ENCODE data around the gene TRIL. TPM values are rescaled to one million over a fixed set of nuclear protein-coding genes. Genes with fewer than 3 reads are reported as not detected.

TRIL gene
- polyA plus RNA-seq, 1 donor from 2014 or later = 1.4 TPM

DNA sequence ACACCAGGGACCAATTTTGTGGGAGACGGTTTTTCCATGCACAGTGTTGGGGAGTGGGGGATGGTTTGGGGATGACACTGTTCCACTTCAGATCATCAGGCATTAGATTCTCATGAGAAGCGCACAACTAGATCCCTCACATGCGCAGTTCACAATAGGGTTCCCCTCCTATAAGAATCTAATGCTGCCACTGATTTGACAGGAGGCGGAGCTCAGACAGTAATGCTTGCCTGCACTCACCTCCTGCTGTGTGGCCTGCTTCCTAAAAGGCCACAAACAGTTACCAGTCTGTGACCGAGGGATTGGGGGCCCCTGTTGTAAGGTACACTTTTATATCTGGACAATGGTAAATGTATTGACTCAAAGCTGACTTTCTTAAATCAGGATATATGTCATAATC is 45.6 kb upstream of the TRIL start:
- TF ChIP-seq TAF1 (IDR thresholded peaks at IDR 0.05; ENCODE audit: low read depth) (no peak), EP300 (conservative IDR thresholded peaks at IDR 0.05; ENCODE audit: poor library complexity, severe bottlenecking) (no peak), MXI1 (conservative IDR thresholded peaks at IDR 0.05; ENCODE audit: poor library complexity, severe bottlenecking) (no peak), EZH2 (IDR thresholded peaks at IDR 0.05; ENCODE audit: borderline replicate concordance, insufficient read depth, low read length, poor library complexity, severe bottlenecking) (no peak), RAD21 (conservative IDR thresholded peaks at IDR 0.05) (no peak), REST (IDR thresholded peaks at IDR 0.05; ENCODE audit: borderline replicate concordance) (no peak), SMC3 (conservative IDR thresholded peaks at IDR 0.05; ENCODE audit: poor library complexity) (no peak), POLR2AphosphoS5 (IDR thresholded peaks at IDR 0.05) (no peak)
- TF ChIP-seq, protein P1, sequence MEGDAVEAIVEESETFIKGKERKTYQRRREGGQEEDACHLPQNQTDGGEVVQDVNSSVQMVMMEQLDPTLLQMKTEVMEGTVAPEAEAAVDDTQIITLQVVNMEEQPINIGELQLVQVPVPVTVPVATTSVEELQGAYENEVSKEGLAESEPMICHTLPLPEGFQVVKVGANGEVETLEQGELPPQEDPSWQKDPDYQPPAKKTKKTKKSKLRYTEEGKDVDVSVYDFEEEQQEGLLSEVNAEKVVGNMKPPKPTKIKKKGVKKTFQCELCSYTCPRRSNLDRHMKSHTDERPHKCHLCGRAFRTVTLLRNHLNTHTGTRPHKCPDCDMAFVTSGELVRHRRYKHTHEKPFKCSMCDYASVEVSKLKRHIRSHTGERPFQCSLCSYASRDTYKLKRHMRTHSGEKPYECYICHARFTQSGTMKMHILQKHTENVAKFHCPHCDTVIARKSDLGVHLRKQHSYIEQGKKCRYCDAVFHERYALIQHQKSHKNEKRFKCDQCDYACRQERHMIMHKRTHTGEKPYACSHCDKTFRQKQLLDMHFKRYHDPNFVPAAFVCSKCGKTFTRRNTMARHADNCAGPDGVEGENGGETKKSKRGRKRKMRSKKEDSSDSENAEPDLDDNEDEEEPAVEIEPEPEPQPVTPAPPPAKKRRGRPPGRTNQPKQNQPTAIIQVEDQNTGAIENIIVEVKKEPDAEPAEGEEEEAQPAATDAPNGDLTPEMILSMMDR (IDR thresholded peaks at IDR 0.05; ENCODE audit: poor library complexity, severe bottlenecking) = no peak
- Histone ChIP-seq H3K27ac (ENCODE audit: low read length) (no peak overlapping the region), H3K79me2 (replicated peaks; ENCODE audit: insufficient read depth, low read length) (no peaks in the 10 kb centered on the region), H3K27me3 (ENCODE audit: insufficient read depth, low read depth, low read length) (no peaks in the 10 kb centered on the region), H2AFZ (ENCODE audit: low read depth, low read length) (no peak overlapping the region), H3K9me3 (ENCODE audit: low read length) (peaks cover 3% of the 10 kb centered on the region), H3K9me2 (ENCODE audit: insufficient read depth, low read length) (no peaks in the 10 kb centered on the region), H3K36me3 (ENCODE audit: insufficient read depth, low read length) (no peaks in the 10 kb centered on the region), H4K20me1 (ENCODE audit: insufficient read depth) (no peaks in the 10 kb centered on the region), H3F3A (ENCODE audit: insufficient read depth, low read length, poor library complexity, severe bottlenecking) (no peaks in the 10 kb centered on the region), H3K9ac (ENCODE audit: low read length) (no peak overlapping the region), H3K4me2 (ENCODE audit: low read length) (no peak overlapping the region), H3K4me3 (ENCODE audit: low read length) (no peak overlapping the region)

- H3K4me2 ChIP-seq (ENCODE audit: low read length) = no peak overlapping the region
- H3K9me2 ChIP-seq (ENCODE audit: insufficient read depth, low read length) = no peaks in the 10 kb centered on the region
- no peaks in the 10 kb centered on the region for H3K9me3 ChIP-seq (ENCODE audit: low read length)
- no peaks in the 10 kb centered on the region for H3K79me2 ChIP-seq (replicated peaks; ENCODE audit: insufficient read depth, low read length)
- H3K27ac ChIP-seq (ENCODE audit: low read length) = no peak overlapping the region
- no peaks in the 10 kb centered on the region for H3K36me3 ChIP-seq (ENCODE audit: insufficient read depth, low read length)
- H3K9ac ChIP-seq (ENCODE audit: low read length) = no peak overlapping the region
- H2AFZ ChIP-seq (ENCODE audit: low read depth, low read length) = no peak overlapping the region
- H3K27me3 ChIP-seq (ENCODE audit: insufficient read depth, low read depth, low read length) = no peaks in the 10 kb centered on the region
- H3F3A ChIP-seq (ENCODE audit: insufficient read depth, low read length, poor library complexity, severe bottlenecking) = no peaks in the 10 kb centered on the region
- no peak overlapping the region for H3K4me3 ChIP-seq (ENCODE audit: low read length)
- no peaks in the 10 kb centered on the region for H4K20me1 ChIP-seq (ENCODE audit: insufficient read depth)
- no peak for TF ChIP-seq POLR2AphosphoS5 (IDR thresholded peaks at IDR 0.05)
- no peak for TF ChIP-seq REST (IDR thresholded peaks at IDR 0.05; ENCODE audit: borderline replicate concordance)
- TF ChIP-seq EZH2 (IDR thresholded peaks at IDR 0.05; ENCODE audit: borderline replicate concordance, insufficient read depth, low read length, poor library complexity, severe bottlenecking) = no peak
- no peak for TF ChIP-seq TAF1 (IDR thresholded peaks at IDR 0.05; ENCODE audit: low read depth)
- TF ChIP-seq, protein P1 (IDR thresholded peaks at IDR 0.05; ENCODE audit: poor library complexity, severe bottlenecking) = no peak
- no peak for TF ChIP-seq SMC3 (conservative IDR thresholded peaks at IDR 0.05; ENCODE audit: poor library complexity)
Observed at GRCh38 chr7:29000717-29001076, 42.6 kb upstream of the TRIL start.

Data from neural cell (in vitro differentiated cells).